ENCODE measurements around the gene SLC17A2.
"Not testable (repeated sequence)": the region's sequence is repeated elsewhere in the genome, so short reads cannot be mapped to it uniquely, and the experiment has no call there.

Gene SLC17A2

DNA sequence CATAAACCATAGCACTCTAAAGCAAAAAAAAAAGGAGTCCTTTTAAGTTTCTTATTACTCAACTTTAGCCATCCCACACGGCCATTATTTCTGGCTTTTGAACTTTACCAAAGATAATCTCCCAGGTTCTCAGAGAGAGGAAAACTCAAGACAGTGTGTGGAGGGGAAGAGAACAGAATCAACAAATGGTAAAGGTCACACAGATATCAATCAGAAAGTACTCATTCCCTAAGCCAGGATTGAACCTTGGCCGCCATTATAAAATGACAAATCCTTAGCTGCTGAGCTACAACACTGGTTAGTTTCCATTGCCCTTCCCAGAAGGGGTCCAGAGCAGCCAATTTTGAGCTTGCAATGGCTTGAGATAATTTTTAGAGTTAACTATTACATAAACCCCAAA, 22.0 kb upstream of the SLC17A2 start:
- DNase-seq (ENCODE audit: low read depth in 2 of 2), result no peak

DNA sequence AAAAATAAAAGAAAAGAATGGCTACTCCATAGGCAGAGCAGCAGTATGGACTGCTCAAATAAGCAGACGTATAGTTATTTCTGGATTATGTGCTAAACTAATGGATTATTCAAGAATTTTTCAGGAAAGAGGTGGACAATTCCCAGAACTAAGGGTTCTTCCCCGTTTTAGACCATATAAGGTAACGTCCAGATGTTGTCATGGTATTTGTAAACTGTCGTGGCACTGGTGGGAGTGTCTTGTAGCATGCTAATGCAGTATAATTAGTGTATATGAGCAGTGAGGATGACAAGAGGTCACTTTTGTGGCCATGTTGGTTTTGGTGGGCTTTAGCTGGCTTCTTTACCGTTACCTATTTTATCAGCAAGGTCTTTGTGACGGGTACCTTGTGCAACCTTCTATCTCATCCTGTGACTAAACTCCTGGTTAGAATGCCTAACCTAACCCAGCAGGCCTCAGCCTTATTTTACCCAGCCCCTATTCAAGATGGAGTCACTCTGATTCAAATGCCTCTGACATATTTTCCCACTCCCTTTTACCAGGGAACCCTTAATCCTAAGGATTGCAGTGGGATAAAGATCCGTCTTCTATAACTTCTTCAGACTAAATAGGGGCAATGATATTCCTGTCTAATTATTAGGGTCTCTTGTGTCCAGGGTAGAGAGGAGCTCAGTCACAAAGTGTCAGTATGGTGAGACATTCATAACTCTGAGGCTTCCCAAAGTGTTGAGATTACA, 21.0 kb upstream of the SLC17A2 start:
- DNase-seq (ENCODE audit: low read depth in 2 of 2), result no peak

DNA sequence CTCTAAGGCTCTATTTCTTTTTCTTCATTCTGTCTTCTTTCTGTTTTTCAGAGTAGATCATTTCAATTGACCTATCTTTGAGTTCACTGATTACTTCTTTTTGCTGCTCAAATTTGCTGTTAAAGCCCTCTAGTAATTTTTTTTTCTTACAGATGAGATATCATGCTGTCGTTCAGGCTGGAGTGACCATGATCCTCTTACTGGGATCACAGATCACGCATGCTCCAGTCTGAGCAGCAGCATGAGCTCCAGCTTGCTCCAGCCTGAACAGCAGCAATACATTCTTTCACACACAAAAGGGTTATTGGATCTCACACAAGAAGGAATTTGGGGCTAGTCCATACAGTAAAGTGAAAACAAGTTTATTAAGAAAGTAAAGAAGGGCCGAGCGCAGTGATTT, 19.8 kb upstream of the SLC17A2 start:
- DNase-seq (ENCODE audit: low read depth in 2 of 2), result no peak

DNA sequence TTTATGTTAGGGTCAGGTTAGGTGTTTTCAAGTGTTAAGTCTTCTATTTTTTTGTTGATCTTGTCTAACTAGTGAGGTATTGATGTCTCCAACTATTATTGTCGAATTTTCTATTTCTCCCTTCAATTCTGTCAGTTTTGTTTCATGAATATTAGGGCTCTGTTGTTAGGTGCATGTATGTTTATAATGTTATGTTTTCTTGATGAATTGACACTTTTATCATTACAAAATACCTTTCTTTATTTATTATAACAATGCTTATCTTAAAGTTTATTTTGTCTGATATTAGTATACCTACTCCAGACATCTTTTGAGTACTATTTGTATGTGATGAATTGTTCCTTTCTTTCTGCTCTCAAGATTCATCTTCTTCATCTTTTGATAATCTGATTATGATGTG, 19.2 kb upstream of the SLC17A2 start:
- DNase-seq (ENCODE audit: low read depth in 2 of 2), result no peak

DNA sequence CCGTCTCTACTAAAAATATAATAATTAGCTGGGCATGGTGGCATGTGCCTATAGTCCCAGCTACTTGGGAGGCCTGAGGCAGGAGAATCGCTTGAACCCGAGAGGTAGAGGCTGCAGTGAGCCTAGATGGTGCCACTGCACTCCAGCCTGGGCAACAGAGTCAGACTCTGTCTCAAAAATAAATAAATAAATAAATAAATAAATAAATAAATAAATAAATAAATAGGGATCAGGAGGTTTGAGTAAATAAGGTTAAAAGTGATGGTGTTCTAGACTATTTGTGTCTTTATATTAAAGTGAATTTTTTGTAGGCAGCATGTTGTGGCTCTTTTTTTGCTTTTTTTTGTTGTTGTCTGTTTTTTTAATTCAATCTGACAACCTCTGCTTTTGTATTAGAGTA, 17.0 kb upstream of the SLC17A2 start:
- not testable (repeated sequence) for DNase-seq (ENCODE audit: low read depth in 2 of 2)

DNA sequence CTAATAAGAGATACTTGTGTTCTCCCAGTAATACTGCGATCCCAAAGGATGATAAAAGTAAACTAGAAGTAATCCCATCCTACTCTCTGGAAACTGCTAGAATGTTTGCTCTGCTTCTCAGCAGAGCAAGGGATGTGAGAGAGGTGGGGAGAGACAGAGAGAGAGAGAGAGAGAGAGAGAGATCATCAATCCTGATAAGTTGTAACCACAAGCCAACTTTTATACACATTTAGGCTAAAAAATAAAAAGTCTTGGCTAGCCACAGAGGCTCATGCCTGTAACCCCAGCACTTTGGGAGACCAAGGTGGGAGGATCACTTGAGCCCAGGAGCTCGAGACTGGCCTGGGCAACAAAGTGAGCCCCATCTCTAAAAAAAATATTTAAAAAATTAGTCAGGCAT, 16.1 kb upstream of the SLC17A2 start:
- DNase-seq (ENCODE audit: low read depth in 2 of 2), result no peak

- not testable (repeated sequence) for DNase-seq (ENCODE audit: low read depth in 2 of 2)
Measured at GRCh38 chr6:25945738-25946137, 15.2 kb upstream of the SLC17A2 start.

DNA sequence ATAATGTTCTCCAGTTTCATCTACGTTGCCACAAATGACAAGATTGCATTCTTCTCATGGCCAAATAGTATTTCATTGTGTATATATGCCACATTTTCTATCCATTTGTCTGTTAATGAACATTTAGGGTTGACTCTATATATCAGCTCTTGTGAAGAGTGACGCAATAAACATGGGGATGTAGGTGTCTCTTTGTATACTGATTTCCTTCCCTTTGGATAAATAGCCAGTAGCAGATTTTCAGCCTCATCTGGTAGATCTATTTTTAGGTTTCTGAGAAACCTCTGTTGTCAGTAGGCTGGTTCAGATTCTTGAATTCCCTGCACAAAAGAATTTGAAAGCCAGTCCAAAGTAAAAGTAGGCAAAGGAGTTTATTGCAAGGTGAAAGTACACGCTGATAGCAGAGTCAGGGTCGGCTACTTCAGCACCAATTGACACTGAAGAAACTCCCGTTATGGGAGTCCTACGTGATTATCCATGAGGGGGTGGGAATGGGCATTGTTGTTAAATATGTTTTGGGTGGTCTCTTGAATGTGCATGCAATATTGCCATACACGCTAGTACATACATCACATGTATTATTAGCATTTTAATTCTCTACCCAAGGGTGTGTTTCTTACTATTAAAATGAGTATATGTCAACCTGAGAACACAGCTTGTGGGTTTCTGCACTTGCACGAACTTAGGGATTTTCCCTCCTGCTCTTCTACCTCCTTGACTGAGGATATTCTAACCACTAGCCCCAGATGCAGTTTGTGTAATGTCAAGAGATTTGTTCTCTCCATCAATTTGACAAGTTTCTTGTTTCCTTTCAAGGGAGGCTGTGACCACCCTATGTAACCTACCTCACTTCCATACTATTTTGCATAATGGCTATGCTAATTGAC, 14.4 kb upstream of the SLC17A2 start:
- no peak for DNase-seq (ENCODE audit: low read depth in 2 of 2)

- no peak for DNase-seq (ENCODE audit: low read depth in 2 of 2)
Measured at GRCh38 chr6:25943887-25944286, 13.4 kb upstream of the SLC17A2 start.

- no peak for DNase-seq (ENCODE audit: low read depth in 2 of 2)
Measured at GRCh38 chr6:25942561-25943147, 12.2 kb upstream of the SLC17A2 start.

DNA sequence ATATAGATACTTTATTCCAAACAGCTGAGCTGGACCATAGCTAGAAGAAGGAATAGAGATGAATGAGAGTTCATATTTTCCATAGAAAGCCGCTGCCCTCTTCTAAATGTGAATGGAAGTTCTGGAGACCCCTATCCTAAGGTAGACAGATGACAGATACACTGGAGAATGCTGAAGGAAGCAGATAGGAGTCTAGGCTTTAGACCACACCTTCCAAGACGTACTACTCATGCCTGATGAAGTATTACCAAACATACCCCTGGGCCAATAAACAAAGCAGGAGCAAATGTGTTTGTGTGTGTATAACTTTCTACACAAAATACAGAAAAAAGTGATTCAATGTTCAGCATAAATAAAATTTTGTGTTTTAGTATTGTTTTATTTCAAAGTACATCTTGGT, 9.1 kb upstream of the SLC17A2 start:
- no peak for DNase-seq (ENCODE audit: low read depth in 2 of 2)

- no peak for DNase-seq (ENCODE audit: low read depth in 2 of 2)
Measured at GRCh38 chr6:25935953-25936352, 5.5 kb upstream of the SLC17A2 start.

- DNase-seq (ENCODE audit: low read depth in 2 of 2), result no peak
Measured at GRCh38 chr6:25934735-25935313, 4.3 kb upstream of the SLC17A2 start.

GRCh38 chr6:25934156-25934555, 3.7 kb upstream of the SLC17A2 start:
- no peak for DNase-seq (ENCODE audit: low read depth in 2 of 2)

GRCh38 chr6:25931411-25931709, 869 bp upstream of the SLC17A2 start:
- DNase-seq (ENCODE audit: low read depth in 2 of 2), result no peak

DNA sequence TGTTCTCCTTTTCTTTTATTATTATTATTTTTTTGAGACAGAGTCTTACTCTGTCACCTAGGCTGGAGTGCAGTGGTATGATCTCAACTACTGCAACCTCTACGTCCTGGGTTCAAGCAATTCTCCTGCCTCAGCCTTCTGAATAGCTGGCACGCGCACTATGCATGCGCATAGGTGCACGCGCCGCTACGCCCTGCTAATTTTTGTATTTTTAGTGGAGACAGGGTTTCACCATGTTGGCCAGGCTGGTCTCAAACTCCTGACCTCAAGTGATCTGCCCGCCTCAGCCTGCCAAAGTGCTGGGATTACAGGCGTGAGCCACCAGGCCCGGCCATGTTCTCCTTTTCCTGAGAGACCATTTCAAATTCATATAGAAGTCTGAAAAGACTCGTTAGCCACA, 706 bp downstream of the SLC17A2 start:
- not testable (repeated sequence) for DNase-seq (ENCODE audit: low read depth in 2 of 2)

DNA sequence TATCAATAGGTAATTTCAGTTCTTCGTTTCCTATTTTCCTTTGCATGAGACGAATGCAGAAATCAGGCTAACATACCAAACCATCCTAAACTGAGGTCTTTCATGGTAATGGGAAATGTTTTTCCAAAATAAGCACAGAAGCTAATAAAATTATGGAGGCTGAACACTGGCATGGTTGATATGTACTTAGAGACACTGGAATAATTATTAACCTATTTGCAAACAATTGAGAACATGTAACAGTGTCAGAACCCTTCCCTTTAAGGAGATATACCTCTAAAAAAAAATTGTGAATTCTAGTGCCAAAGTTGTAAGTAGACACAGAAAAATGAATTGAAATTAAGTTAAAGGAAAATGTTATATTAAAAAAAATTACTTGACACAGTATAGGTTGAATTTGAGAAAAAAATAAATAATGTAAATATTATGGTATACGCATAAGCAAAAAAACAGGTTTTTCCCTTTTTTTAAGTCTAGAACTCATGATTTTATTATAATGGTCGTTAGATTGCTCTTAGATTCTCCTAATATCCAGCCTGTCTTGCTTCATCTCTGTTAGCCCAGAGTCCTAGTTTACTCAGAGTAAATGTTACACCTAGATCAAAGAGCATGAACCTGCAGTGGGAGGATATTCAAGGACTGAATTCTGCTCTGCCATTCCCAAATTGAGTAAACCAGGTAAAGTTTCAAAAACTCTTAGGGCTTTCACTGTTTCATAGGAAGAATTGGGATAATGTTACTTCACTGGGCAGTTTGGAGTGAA, 1.7 kb downstream of the SLC17A2 start:
- DNase-seq (ENCODE audit: low read depth in 2 of 2), result no peak

DNA sequence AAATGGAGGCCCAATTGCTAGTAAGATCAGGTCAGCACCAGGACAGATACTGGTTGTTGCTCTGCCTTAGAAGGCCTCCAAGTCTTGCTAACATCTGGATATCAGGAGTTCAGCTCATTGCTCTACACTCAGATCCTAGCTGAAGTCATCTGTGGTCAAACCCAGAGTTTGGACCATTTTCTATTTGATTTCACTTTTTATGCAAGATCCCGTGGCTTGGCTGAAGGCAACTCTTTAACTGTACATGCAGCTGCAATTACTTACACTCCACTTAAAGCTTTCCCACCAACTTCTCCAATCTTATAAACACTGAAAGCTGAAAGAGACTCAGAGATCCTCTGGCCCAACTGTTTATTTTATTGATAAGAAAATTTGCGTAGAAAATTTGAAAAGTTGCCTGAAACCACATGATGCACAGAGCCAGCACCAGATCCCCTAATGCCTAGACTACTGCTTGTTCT, 2.7 kb downstream of the SLC17A2 start:
- no peak for DNase-seq (ENCODE audit: low read depth in 2 of 2)

GRCh38 chr6:25927178-25927577, 3.3 kb downstream of the SLC17A2 start:
- no peak for DNase-seq (ENCODE audit: low read depth in 2 of 2)

GRCh38 chr6:25925876-25926275, 4.6 kb downstream of the SLC17A2 start:
- DNase-seq (ENCODE audit: low read depth in 2 of 2), result no peak

GRCh38 chr6:25922301-25922700, 8.2 kb downstream of the SLC17A2 start:
- DNase-seq (ENCODE audit: low read depth in 2 of 2), result no peak
